Heart left ventricle (tissue), 16 donors: ENCODE measurements around the gene TTYH3. TPM values are rescaled to one million over a fixed set of nuclear protein-coding genes. Genes with fewer than 3 reads are reported as not detected.

Experiments
- ATAC-seq, 4 donors: fragments of 200-7000 bp; cut with Tn5 transposase; one replicate each; pipeline ENCODE4 v1.9.1; 2020 to 2022; ENCODE audit warnings: moderate library complexity in 4 of 4, mild to moderate bottlenecking in 3 of 4, moderate number of reproducible peaks in 1 of 4
- DNase-seq, 5 donors: peaks; one replicate each; pipeline ENCODE4 v3.0.0-alpha.2; 2020
- H3K27ac ChIP-seq, 12 donors: fragments of 200-600 bp; sonication (generic) in 4 of 12; one replicate each; pipeline versions ENCODE4 v1.5.0 to v1.8.0; 2016 to 2022; ENCODE audit warnings: mild to moderate bottlenecking in 2 of 12
- H3K27me3 ChIP-seq, 9 donors: fragments of 200-600 bp; sonication (generic) in 2 of 9; one replicate each; pipeline versions ENCODE4 v1.5.1 to v1.8.0; 2016 to 2022; ENCODE audit warnings: mild to moderate bottlenecking in 3 of 9
- H3K36me3 ChIP-seq, 9 donors: fragments of 200-600 bp; sonication (generic) in 2 of 9; one replicate each; pipeline versions ENCODE4 v1.5.0 to v1.8.0; 2018 to 2022; ENCODE audit warnings: mild to moderate bottlenecking in 2 of 9
- H3K4me1 ChIP-seq, 12 donors: fragments of 200-600 bp; sonication (generic) in 4 of 12; one replicate each; pipeline versions ENCODE4 v1.5.0 to v1.8.0; 2016 to 2022; ENCODE audit warnings: mild to moderate bottlenecking in 3 of 12
- H3K4me3 ChIP-seq, 12 donors: fragments of 200-600 bp; sonication (generic) in 4 of 12; one replicate each; pipeline versions ENCODE4 v1.5.0 to v1.8.0; 2017 to 2022; ENCODE audit warnings: mild to moderate bottlenecking in 9 of 12, moderate library complexity in 4 of 12
- H3K9me3 ChIP-seq, 12 donors: fragments of 200-600 bp; sonication (generic) in 4 of 12; one replicate each; pipeline versions ENCODE4 v1.5.0 to v1.8.0; 2016 to 2022; ENCODE audit warnings: mild to moderate bottlenecking in 1 of 12
- POLR2A ChIP-seq, 2 donors: fragments of 450-650 bp; IDR thresholded peaks; one replicate each; pipeline ENCODE4 v1.6.1; 2017; ENCODE audit warnings: antibody characterized with exemption in 2 of 2, mild to moderate bottlenecking in 2 of 2, moderate library complexity in 2 of 2
- WGBS, 4 donors: extraction: QIAGEN DNeasy Blood & Tissue Kit in 2 of 4; methylation state at CpG; one replicate each; pipeline versions ENCODE4 v1.1.5 to v1.1.7; 2013 to 2018; 5-methylcytosine and 5-hydroxymethylcytosine counted together
- intact Hi-C, 10 donors: fragments of 100-400 bp; cut with DNase I; formaldehyde crosslinking; loops; one replicate each; pipeline versions ENCODE4 v1.11.1 to v1.14.2; 2022
- polyA plus RNA-seq, 2 donors: library from polyadenylated mRNA; stranded (reverse); fragments of 200-250 nt; gene quantifications; one replicate each; pipeline ENCODE4 v1.2.3, GENCODE V29; 2013
- total RNA-seq, 9 donors: library from RNA; depleted of rRNA in 2 of 9; stranded (reverse); fragments of >200 nt in 2 of 9; fragmentation: NEBNext Ultra II Directional in 3 of 9; extraction: Animal tissue kit (Norgen Biotek cat#: 25700) in 3 of 9; gene quantifications; one replicate each; pipeline versions ENCODE4 v1.1.0 to v1.2.4, GENCODE V29; 2016 to 2023
- TF ChIP-seq, protein P1 (sequence below), 12 donors: fragments of 200-600 bp; sonication (generic) in 4 of 12; IDR thresholded peaks; one replicate each; pipeline versions ENCODE4 v1.5.0 to v1.8.0; 2018 to 2022; ENCODE audit warnings: antibody characterized with exemption in 12 of 12, mild to moderate bottlenecking in 5 of 12
- donor health status: ischemic (EF 13 %, LVEDD 7.1; RV severe dilation, severe dysfunction).
- donor health status: healthy with polysubstance abuse.
- donor health status: DM: no; HTN: yes; CAD: no.
- donor health status: DM: no; HTN: no; CAD: no.
- donor health status: ischemic (EF 25% LVEDD 6.9; RV normal size, moderate dysfunction).
- donor health status: ischemic (EF 25% LVEDD 5.7; RV mildly dilated, moderate dysfunction).
- donor health status: healthy.
- donor health status: DM: yes; HTN: yes; CAD: no.
- donor health status: ischemic (EF 35%, LVEDD 5.7; RV mildly dilated, moderate dysfunction).
- donor health status: nonischemic (EF 11% LVEDD 7.7; RV severe dilation, severe dysfunction).
- donor health status: DM: yes; HTN: yes; CAD: no.
- donor health status: PGD.
- donor health status: ischemic (EF 29% LVEDD 5.4; RV normal size, mild dysfunction).
- donor health status: nonischemic (EF 23%, LVEDD 6.1; RV moderate dilation, normal function).

TTYH3 gene
- total and polyA plus RNA-seq, 11 donors, result 5.7 to 104 (median 12.8) TPM

DNA sequence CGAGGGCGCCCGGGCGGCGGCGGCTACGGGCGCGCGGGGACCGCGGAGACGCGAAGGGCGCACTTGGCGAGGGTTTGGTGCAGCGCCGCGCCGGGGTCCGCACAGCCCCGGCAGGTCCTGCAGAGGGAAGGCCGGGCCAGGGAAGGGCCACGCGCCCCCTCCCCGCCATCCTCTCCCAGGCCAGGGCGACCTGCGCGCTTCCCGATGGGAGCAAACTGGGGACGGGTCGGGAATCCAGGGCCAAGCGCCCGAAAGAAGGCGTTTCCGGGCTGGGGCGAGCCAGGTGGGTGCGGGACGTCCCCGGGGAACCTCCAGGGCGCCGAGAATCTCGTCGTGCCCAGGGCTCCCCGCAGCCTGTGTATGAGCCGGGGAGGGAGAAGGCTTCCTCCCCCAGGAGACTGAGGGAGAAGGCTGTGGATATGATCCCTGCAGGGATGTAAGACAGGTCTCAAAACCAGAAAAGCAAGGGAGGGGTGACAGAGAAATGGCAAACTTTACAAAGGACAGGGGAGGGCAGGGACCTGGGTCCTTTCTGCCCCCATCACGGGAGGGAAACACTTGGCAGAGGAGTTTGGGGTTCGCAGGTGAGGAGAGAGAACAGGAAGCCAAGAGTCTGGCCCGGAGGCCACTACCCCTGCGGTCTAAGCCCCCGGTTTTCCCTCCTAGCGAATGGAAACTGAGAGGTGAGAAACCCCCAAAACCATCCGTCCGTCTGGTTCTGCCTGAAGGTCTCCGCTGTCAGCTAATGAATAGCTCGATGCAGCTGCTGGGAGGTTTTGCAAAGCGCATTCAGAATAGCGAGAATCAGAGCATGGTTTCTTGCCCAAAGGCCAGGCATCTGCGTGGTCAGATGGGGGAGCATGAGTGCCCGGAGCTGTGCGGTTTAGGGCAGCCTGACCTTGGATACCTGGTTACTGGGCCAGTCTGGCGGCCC, 56.9 kb downstream of the TTYH3 start:
- no peak for TF ChIP-seq POLR2A (IDR thresholded peaks at IDR 0.05)
- TF ChIP-seq, protein P1, sequence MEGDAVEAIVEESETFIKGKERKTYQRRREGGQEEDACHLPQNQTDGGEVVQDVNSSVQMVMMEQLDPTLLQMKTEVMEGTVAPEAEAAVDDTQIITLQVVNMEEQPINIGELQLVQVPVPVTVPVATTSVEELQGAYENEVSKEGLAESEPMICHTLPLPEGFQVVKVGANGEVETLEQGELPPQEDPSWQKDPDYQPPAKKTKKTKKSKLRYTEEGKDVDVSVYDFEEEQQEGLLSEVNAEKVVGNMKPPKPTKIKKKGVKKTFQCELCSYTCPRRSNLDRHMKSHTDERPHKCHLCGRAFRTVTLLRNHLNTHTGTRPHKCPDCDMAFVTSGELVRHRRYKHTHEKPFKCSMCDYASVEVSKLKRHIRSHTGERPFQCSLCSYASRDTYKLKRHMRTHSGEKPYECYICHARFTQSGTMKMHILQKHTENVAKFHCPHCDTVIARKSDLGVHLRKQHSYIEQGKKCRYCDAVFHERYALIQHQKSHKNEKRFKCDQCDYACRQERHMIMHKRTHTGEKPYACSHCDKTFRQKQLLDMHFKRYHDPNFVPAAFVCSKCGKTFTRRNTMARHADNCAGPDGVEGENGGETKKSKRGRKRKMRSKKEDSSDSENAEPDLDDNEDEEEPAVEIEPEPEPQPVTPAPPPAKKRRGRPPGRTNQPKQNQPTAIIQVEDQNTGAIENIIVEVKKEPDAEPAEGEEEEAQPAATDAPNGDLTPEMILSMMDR (IDR thresholded peaks at IDR 0.05), result no peak
- intact Hi-C loops, result loop anchor here in 5 of 10 donors (10.0 kb wide), 4 partner anchors 124 to 244 kb away; partner anchors contain the start of gene GRIFIN (in 2 of the 5)
- H3K36me3 ChIP-seq, result no peaks in the 10 kb centered on the region
- H3K9me3 ChIP-seq, result no peaks in the 10 kb centered on the region
- ATAC-seq (no peak), DNase-seq (no peak)
- H3K27ac ChIP-seq, result no peak overlapping the region
- peaks cover 2 to 27% (median 12%) of the 10 kb centered on the region in 12 donors for H3K4me1 ChIP-seq
- H3K4me3 ChIP-seq, result peak overlapping the region in 9 of 12 donors; percentile 16 to 48 (median 38)
- H3K27me3 ChIP-seq, result peaks cover 12 to 52% (median 26%) of the 10 kb centered on the region in 9 donors
- WGBS, 4 donors, result 12 to 22% (median 17%) methylated on average over 35 to 62 of the region's 62 CpGs

DNA sequence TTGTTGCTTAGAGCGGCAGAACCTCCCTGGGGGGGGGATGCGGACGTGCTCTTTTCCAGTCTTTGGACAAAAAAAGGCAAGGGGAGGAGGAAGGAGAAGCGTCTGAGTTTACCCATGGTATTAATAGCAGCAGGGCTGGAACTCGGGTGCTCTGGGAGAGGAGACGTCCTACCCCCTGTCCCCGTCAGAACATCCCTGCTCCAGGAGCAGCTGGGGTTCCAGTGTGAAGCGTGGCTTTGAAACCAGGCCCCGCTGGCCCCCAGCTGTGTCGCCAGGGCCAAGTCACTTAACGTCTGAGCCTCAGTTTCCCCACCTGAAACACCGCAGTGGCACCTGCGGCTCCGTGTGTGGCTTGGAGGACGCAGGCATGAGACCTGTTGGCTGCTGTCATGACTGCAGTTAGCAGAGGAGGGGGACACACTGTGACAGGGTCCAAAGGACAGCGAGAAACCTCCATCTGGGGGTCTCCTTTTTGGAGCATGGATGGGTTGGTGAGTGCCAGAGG, 57.6 kb downstream of the TTYH3 start:
- H3K4me1 ChIP-seq, result peaks cover 2 to 27% (median 12%) of the 10 kb centered on the region in 12 donors
- no peak overlapping the region for H3K27ac ChIP-seq
- intact Hi-C loops, result loop anchor here in 5 of 10 donors (10.0 kb wide), 4 partner anchors 125 to 245 kb away; partner anchors contain the start of gene GRIFIN (in 2 of the 5)
- H3K36me3 ChIP-seq, result no peaks in the 10 kb centered on the region
- DNase-seq, result no peak
- TF ChIP-seq POLR2A (IDR thresholded peaks at IDR 0.05), result no peak
- TF ChIP-seq, protein P1 (IDR thresholded peaks at IDR 0.05), result no peak
- no peaks in the 10 kb centered on the region for H3K9me3 ChIP-seq
- peak overlapping the region in 1 of 12 donors; percentile 41 for H3K4me3 ChIP-seq
- peaks cover 12 to 52% (median 26%) of the 10 kb centered on the region in 9 donors for H3K27me3 ChIP-seq
- no peak for ATAC-seq
- 67 to 79% (median 72%) methylated on average over 14 to 16 of the region's 16 CpGs for WGBS, 4 donors

DNA sequence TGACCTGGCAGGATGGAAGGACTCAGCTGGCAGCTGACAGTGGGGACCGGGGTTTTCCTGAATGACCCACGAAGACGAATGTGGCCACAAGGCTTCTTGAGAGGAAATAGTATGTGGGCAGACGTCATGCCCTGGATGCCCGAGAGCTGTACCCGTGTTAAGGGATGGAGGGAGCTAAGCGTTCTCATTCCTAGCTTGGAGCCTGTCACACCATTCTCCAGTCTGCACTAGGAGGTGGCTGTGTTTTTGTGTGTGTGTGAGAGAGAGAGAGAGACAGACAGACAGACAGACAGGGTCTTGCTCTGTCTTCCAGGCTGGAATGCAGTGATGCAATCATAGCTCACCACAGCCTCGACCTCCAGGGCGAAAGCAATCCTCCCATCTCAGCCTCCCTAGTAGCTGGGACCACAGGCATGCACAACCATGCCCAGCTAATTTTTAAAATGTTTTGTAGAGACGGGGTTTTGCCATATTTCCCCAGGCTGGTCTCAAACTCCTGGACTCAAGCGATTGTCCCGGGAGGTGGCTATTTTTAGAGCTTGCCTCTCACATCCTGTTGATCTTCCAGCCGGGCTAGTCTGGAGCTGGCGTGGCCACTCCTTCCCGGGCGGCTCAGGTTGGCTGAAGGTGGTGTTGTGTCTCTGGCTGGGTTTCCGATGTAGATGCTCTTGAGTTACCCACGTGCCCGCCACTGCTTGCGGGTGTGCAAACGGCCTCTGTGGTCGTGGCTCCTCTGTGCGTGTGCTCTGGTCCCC, 58.3 kb downstream of the TTYH3 start:
- no peak overlapping the region for H3K27ac ChIP-seq
- no peaks in the 10 kb centered on the region for H3K9me3 ChIP-seq
- ATAC-seq (no peak), DNase-seq (no peak)
- TF ChIP-seq, protein P1 (IDR thresholded peaks at IDR 0.05), result no peak
- no peak for TF ChIP-seq POLR2A (IDR thresholded peaks at IDR 0.05)
- no peak overlapping the region for H3K4me3 ChIP-seq
- H3K4me1 ChIP-seq, result peaks cover 2 to 27% (median 12%) of the 10 kb centered on the region in 12 donors
- no peaks in the 10 kb centered on the region for H3K36me3 ChIP-seq
- WGBS, 4 donors, result 64 to 72% (median 69%) methylated on average over 23 of the region's 23 CpGs
- H3K27me3 ChIP-seq, result peaks cover 12 to 48% (median 26%) of the 10 kb centered on the region in 9 donors
- intact Hi-C loops, result loop anchor here in 5 of 10 donors (10.0 kb wide), 4 partner anchors 125 to 245 kb away; partner anchors contain the start of gene GRIFIN (in 2 of the 5)
